KBM-7 (cell line): ENCODE measurements around the gene POU2AF2.
A peak's percentile ranks its signal among the peaks of the same experiment; 100 is the strongest.
"Not testable (repeated sequence)": the region's sequence is repeated elsewhere in the genome, so short reads cannot be mapped to it uniquely, and the experiment has no call there.

Experiments
- DNase-seq: peaks from one replicate; pipeline ENCODE4 v3.0.0-alpha.2; 2015
- in situ Hi-C: fragments of 300-500 bp; cut with MboI; formaldehyde crosslinking; loops from 2 replicates; pipeline ENCODE4 v1.14.3; 2020; ENCODE audit warnings: low sequenced_read_pairs, low pct_unique_long_range_greater_than_20kb, mixed read lengths

POU2AF2 gene

GRCh38 chr11:111299101-111300026 is 53.8 kb downstream of the POU2AF2 start:
- in situ Hi-C loops: loop anchor here (25.0 kb wide), 1 partner anchor 113 kb away; no protein-coding TSS in a partner anchor
- DNase-seq: no peak

GRCh38 chr11:111300569-111300968 is 55.0 kb downstream of the POU2AF2 start:
- DNase-seq: no peak
- in situ Hi-C loops: no loop called here

GRCh38 chr11:111301004-111301841 is 55.7 kb downstream of the POU2AF2 start:
- DNase-seq: no peak
- in situ Hi-C loops: no loop called here

- no peak for DNase-seq
- in situ Hi-C loops: no loop called here
Measured at GRCh38 chr11:111301842-111302118, 56.3 kb downstream of the POU2AF2 start.

GRCh38 chr11:111302298-111302697 is 56.8 kb downstream of the POU2AF2 start:
- no peak for DNase-seq
- in situ Hi-C loops: no loop called here

GRCh38 chr11:111303461-111303860 is 57.9 kb downstream of the POU2AF2 start:
- in situ Hi-C loops: no loop called here
- DNase-seq: no peak

GRCh38 chr11:111305162-111305802 is 59.8 kb downstream of the POU2AF2 start:
- in situ Hi-C loops: no loop called here
- no peak for DNase-seq

- in situ Hi-C loops: no loop called here
- peak; percentile 7 for DNase-seq
Measured at GRCh38 chr11:111305876-111306275, 60.4 kb downstream of the POU2AF2 start.

GRCh38 chr11:111306321-111306720 is 60.8 kb downstream of the POU2AF2 start:
- in situ Hi-C loops: no loop called here
- DNase-seq: no peak

GRCh38 chr11:111307472-111308108 is 62.1 kb downstream of the POU2AF2 start:
- no peak for DNase-seq
- in situ Hi-C loops: no loop called here

GRCh38 chr11:111308140-111308539 is 62.6 kb downstream of the POU2AF2 start:
- no peak for DNase-seq
- in situ Hi-C loops: no loop called here

- DNase-seq: no peak
- in situ Hi-C loops: no loop called here
Measured at GRCh38 chr11:111309215-111309915, 63.8 kb downstream of the POU2AF2 start.

- DNase-seq: no peak
Measured at GRCh38 chr11:111310088-111310487, 64.6 kb downstream of the POU2AF2 start.

GRCh38 chr11:111310723-111311122 is 65.2 kb downstream of the POU2AF2 start:
- DNase-seq: no peak

More at GRCh38 chr11:111310088-111310487, 64.6 kb downstream of the POU2AF2 start:
- in situ Hi-C loops: no loop called here

GRCh38 chr11:111312076-111312475 is 66.6 kb downstream of the POU2AF2 start:
- no peak for DNase-seq
- in situ Hi-C loops: no loop called here

More at GRCh38 chr11:111310723-111311122, 65.2 kb downstream of the POU2AF2 start:
- in situ Hi-C loops: no loop called here

GRCh38 chr11:111319296-111319695 is 73.8 kb downstream of the POU2AF2 start:
- in situ Hi-C loops: no loop called here

GRCh38 chr11:111320199-111320598 is 74.7 kb downstream of the POU2AF2 start:
- in situ Hi-C loops, DNase-seq: not testable (repeated sequence)

More at GRCh38 chr11:111319296-111319695, 73.8 kb downstream of the POU2AF2 start:
- no peak for DNase-seq

GRCh38 chr11:111320728-111321568 is 75.4 kb downstream of the POU2AF2 start:
- in situ Hi-C loops: no loop called here
- DNase-seq: no peak
